HTERT RPE-1 (cell line): ENCODE results near the gene SARDH.
"Not testable (repeated sequence)": the region's sequence is repeated elsewhere in the genome, so short reads cannot be mapped to it uniquely, and the experiment has no call there.

Experiments
- in situ Hi-C: fragments of 300-500 bp; cut with MboI; formaldehyde crosslinking; loops from 4 replicates; pipeline ENCODE4 v1.14.3; 2020; ENCODE audit warnings: low sequenced_read_pairs

The SARDH gene

DNA sequence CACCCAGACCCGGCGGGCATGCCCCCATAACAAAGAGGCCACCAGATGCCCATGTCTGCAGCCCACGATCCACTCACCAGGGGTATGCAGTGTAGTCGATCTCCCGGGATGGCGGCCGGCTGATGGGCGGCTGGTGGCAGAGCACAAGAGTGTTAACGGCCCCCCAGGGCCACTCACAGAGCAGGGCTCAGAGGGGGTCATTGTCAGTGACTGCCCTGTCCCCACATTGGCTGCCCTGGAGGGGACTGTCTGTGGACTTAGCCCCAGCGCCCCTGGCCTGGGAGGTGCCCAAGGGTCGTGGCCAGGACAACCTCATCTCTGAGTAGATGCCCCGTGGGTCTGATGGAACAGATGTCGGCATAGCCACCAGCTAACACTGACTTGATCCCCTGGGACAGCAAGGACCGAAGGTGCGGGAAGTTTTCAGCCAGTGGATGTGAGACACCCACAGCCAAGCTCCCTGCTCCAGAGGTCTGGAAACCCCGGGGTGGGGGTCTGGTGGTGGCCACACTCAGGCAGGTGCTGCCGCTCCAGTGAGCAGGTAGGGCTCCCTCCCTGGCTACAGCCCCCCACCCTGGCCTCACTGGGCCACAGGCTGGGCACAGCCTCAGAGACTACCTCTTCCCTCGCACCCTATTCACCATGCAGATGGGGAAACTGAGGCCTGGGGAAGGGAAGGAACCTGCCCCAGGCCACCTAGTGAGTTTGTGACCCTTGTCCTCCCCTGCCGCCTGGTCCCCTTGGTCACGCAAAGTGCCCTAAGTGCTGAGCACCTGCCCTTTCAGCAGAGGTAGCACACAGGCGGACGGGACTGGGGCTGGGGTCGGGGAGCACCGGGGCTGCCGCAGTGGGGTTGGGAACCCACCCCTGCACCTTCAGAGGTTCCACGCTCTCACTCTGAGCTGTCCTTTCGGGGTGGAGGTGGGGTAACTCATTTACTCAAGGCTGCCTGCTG lies 38.1 kb upstream of the SARDH start:
- in situ Hi-C loops = no loop called here

- in situ Hi-C loops = no loop called here
Observed at GRCh38 chr9:133775291-133775690, 37.1 kb upstream of the SARDH start.

- in situ Hi-C loops = no loop called here
Observed at GRCh38 chr9:133774799-133775198, 36.6 kb upstream of the SARDH start.

GRCh38 chr9:133773889-133774655 lies 35.9 kb upstream of the SARDH start:
- in situ Hi-C loops = no loop called here

DNA sequence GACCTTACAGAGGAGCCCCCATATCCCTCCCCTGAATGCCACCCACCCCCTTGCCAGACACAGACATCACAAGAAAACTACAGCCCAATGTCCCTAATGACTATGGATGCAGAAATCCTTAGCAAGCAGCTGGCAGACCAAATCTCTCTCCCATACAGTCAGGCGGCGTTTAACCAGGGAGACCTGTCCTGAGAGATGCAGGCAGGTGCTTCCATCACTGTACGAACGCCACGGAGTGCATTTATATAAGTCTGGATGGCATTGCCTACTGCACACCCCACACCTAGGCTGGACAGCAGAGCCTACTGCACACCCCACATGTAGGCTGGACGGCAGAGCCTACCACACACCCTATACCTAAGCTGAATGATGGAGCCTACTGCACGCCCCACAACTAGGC lies 34.4 kb upstream of the SARDH start:
- in situ Hi-C loops = no loop called here

- in situ Hi-C loops = no loop called here
Observed at GRCh38 chr9:133771486-133772482, 33.6 kb upstream of the SARDH start.

GRCh38 chr9:133770076-133770777 lies 32.1 kb upstream of the SARDH start:
- in situ Hi-C loops = no loop called here

DNA sequence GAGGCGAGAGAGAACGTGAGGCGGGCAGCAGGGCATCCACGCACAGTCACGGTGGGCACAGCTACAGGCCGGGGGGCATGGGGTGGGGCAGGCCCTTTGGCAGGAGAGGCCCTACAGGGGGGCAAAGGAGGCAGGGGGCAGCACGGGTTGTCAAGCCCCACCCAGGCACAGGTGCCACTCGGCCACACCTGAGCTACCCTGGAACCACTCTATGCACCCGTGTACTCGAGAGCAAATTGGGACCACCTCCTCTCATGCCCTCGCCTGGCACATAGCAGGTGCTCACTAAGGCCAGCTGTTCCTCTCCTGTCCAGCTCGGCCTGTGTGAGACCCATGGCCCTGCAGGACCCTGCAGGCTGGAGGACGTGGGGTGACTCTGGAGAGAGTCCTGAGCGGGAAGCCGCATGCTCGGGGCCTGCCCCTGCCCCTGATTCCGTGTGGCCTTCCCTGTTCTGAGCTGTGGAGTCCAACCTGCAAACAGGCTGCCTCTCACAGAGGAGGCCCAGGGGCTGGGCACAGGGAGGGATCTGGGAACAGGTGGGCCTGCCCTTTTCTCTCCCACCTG lies 31.4 kb upstream of the SARDH start:
- in situ Hi-C loops = no loop called here

DNA sequence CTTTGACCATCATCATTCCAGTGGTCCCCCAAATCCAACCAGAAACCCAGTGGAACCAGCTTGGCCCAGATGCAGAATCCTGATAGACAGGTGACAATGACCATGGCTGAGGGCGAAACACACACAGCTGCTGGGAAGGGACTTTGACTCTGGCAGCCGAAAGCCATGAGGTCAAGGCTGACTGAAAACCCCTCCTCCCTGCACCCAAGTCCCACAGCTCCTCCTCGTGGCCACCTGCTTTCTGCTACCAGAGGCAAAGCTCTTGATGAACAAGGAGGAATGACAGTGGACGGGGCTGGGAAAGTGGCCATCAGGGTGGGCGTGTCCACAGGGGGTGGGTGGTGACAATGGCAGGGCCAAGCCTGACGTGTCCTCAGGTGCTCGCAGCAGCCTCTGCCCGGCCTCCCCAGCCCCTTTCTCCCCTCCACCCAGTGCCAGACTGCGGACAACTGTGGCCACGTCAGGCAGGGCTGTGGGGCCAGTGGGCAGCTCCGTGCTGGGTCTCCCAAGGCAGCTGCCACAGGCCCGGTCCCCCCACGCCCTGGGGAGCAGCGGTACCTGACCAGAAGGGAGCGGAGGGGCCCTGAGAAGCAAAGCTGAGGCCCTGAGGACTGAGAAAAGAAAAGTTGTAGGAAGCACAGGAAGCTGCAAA lies 30.8 kb upstream of the SARDH start:
- in situ Hi-C loops = no loop called here

- in situ Hi-C loops = no loop called here
Observed at GRCh38 chr9:133768371-133768858, 30.3 kb upstream of the SARDH start.

DNA sequence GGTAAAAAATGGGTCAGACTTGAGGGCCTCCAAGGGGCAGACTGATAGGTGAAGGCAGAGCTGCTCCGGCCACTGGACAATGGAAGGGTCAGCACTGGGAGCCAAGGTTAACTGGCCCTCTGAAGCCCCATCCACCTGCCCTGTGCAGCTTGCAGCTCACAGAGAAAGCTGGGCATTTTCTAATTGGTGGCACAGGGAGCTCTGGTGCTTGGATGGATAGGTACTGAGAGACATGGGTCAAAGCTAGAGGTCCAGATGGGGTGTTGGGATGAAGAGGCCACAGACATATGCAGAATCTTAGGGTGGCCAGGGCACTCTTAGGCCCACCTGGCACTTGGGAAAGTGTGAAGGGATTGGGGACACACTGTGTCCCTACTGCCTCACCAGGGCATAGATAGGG lies 29.5 kb upstream of the SARDH start:
- in situ Hi-C loops = no loop called here

GRCh38 chr9:133767008-133767407 lies 28.9 kb upstream of the SARDH start:
- in situ Hi-C loops = no loop called here

DNA sequence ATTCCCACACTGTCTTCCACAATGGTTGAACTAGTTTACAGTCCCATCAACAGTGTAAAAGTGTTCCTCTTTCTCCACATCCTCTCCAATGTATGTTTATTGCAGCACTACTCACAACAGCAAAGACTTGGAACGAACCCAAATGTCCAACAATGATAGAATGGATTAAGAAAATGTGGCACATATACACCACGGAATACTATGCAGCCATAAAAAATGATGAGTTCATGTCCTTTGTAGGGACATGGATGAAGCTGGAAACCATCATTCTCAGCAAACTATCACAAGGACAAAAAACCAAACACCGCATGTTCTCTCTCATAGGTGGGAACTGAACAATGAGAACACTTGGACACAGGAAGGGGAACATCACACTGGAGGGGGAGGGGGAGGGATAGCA lies 28.1 kb upstream of the SARDH start:
- in situ Hi-C loops = not testable (repeated sequence)

- in situ Hi-C loops = no loop called here
Observed at GRCh38 chr9:133763272-133764183, 25.4 kb upstream of the SARDH start.

- in situ Hi-C loops = no loop called here
Observed at GRCh38 chr9:133762488-133763271, 24.5 kb upstream of the SARDH start.

DNA sequence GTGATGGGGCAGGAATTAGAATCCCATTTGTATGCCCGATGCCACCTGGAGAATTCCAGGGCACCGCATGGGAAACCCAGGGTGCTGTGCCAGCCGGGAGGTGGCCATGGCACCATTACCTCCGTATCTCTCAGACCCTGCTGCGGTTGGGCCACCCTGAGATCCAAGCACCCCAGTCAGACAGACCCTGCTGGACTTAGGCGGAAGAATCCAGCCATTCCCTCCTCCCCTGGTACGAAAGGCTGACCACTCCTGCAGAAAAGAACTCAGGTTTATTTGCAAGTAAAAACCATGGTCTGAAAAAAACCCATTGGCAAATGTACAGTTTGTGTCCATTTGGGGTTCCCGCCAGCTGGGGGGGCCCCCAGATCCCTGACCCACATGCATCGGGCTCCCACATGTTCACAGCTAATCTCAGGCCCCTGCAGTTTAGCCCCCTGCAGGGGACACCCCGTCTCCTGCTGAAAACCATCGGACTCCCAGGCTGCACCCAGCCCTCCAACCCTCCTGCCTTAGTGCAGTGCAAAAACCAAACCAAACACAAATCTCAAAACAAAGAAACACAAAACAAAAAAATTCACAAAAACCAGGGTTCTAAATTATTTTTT lies 23.6 kb upstream of the SARDH start:
- in situ Hi-C loops = no loop called here

GRCh38 chr9:133760713-133761290 lies 22.6 kb upstream of the SARDH start:
- in situ Hi-C loops = no loop called here
